HL-60 (cell line): ENCODE results near the gene PCDH1.

Experiments
- DNase-seq, 2 experiments: peaks; one replicate each; pipeline ENCODE4 v3.0.0-alpha.2; 2010 to 2020; ENCODE audit warnings: low read depth in 1 of 2, low spot score in 1 of 2
- H3K27ac ChIP-seq: fragments of 250-450 bp; sonication (Bioruptor Pico); replicated peaks from 2 replicates; pipeline ENCODE4 v1.5.1; 2020; ENCODE audit warnings: mild to moderate bottlenecking, moderate library complexity
- H3K27me3 ChIP-seq: fragments of 250-450 bp; sonication (Bioruptor Pico); 2 replicates; pipeline ENCODE4 v1.5.1; 2021; ENCODE audit warnings: mild to moderate bottlenecking, moderate library complexity; ENCODE audit not compliant: insufficient read depth, poor library complexity, severe bottlenecking
- H3K4me3 ChIP-seq: replicated peaks from 2 replicates; pipeline ENCODE4 v1.5.1; 2011; ENCODE audit warnings: mild to moderate bottlenecking, control low read depth, low read length; ENCODE audit not compliant: insufficient read depth
- GABPA ChIP-seq: IDR thresholded peaks from 2 replicates; pipeline ENCODE4 v1.6.1; 2012; ENCODE audit warnings: low read depth
- POLR2AphosphoS5 ChIP-seq: IDR thresholded peaks from 2 replicates; pipeline ENCODE4 v1.6.1; 2012; ENCODE audit warnings: low read depth
- REST ChIP-seq: IDR thresholded peaks from 2 replicates; pipeline ENCODE4 v1.6.1; 2012; ENCODE audit warnings: low read depth; ENCODE audit not compliant: insufficient replicate concordance
- SPI1 ChIP-seq: IDR thresholded peaks from 2 replicates; pipeline ENCODE4 v1.6.1; 2012; ENCODE audit warnings: low read depth, mild to moderate bottlenecking, borderline replicate concordance
- TF ChIP-seq, protein P1 (sequence below): IDR thresholded peaks from one replicate; pipeline ENCODE4 v1.5.1; 2011; ENCODE audit warnings: low read length, control low read depth, inconsistent platforms; ENCODE audit not compliant: insufficient read depth

PCDH1 gene

DNA sequence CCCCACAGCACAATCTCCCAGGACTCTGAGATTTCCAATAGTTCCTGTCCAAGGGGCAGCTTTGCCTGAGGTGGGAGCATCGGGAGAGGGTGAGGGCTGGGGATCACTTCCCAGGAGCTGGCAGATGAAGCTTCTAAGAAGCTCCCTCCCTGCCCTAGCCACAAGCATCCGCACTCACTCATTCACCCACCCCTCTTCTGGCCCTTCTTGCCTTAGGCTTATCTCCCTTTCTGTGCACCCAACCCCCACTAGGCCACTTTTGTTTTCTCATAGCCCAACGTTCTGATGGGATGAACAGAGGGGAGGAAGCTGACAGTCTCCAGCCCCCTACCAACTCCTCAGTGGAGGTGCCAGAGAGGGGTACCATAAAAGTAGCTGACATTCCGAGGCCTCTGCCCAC, 3.7 kb upstream of the PCDH1 start:
- Histone ChIP-seq H3K27ac (no peak overlapping the region), H3K4me3 (no peak overlapping the region), H3K27me3 (peaks cover 55% of the 10 kb centered on the region)
- no peak for DNase-seq
- TF ChIP-seq, protein P1, sequence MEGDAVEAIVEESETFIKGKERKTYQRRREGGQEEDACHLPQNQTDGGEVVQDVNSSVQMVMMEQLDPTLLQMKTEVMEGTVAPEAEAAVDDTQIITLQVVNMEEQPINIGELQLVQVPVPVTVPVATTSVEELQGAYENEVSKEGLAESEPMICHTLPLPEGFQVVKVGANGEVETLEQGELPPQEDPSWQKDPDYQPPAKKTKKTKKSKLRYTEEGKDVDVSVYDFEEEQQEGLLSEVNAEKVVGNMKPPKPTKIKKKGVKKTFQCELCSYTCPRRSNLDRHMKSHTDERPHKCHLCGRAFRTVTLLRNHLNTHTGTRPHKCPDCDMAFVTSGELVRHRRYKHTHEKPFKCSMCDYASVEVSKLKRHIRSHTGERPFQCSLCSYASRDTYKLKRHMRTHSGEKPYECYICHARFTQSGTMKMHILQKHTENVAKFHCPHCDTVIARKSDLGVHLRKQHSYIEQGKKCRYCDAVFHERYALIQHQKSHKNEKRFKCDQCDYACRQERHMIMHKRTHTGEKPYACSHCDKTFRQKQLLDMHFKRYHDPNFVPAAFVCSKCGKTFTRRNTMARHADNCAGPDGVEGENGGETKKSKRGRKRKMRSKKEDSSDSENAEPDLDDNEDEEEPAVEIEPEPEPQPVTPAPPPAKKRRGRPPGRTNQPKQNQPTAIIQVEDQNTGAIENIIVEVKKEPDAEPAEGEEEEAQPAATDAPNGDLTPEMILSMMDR = no peak
- TF ChIP-seq SPI1 (no peak), POLR2AphosphoS5 (no peak), REST (no peak), GABPA (no peak)

DNA sequence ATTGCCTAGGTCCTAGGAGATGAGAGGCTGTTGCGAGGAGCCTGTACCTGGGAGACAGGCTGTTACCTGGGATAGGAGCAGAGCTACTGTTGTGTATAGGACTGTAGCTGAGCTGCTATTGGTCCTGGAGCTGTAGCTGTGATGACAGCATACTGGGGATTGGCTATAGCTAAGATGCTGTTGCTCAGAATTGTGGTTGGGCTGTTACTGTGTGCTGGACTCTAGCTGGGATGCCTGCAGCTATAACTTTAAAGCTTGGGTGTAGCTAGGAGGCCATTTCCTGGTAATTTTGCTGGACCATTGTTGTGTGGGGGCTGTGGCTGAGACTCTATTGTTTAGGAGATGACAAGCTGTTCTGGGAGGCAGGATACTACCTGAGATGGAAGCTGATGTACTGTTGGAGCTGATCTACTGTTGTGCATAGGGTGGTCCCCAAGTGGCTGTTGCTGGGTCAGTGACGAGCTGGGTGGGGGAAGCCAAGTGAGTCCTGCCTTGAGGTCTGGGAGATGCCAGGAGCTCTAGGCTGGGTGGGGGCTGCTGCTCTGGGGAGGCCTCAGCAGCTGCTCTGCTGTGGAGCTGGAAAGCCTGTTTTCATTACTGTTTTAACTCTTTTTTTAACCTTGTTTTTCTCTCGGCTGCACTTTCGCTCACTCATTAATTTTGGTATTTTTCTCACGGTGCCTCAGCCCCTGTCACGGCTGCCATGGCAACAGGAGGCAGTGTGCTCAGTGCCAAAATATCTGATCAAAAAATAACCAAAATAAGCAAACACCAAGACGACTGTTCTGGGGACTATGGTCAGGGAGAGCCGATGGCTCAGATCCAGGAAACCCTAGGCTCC, 3.0 kb upstream of the PCDH1 start:
- H3K4me3 ChIP-seq = no peak overlapping the region
- no peak overlapping the region for H3K27ac ChIP-seq

More for the DNA sequence above, 3.0 kb upstream of the PCDH1 start:
- no peak for TF ChIP-seq REST
- TF ChIP-seq POLR2AphosphoS5 = no peak
- TF ChIP-seq SPI1 = no peak
- no peak for TF ChIP-seq GABPA
- TF ChIP-seq, protein P1 = no peak
- DNase-seq = no peak
- H3K27me3 ChIP-seq = peaks cover 62% of the 10 kb centered on the region
